HepG2 (cell line): Measurements from ENCODE around the gene MYBPC2. TPM values are rescaled to one million over a fixed set of nuclear protein-coding genes. Genes with fewer than 3 reads are reported as not detected.

Experiments used
- ATF2 ChIP-seq: sonication (generic); formaldehyde crosslinking; IDR thresholded peaks from 2 replicates; pipeline ENCODE4 v1.4.0; 2020; ENCODE audit warnings: missing genetic modification reagents
- CHD4 ChIP-seq: fragments of 200-600 bp; sonication (generic); IDR thresholded peaks from 2 replicates; pipeline ENCODE4 v1.7.0; 2017; ENCODE audit warnings: mild to moderate bottlenecking, low read length, borderline replicate concordance
- CTCF ChIP-seq: sonication (generic); formaldehyde crosslinking; IDR thresholded peaks from 2 replicates; pipeline ENCODE4 v1.5.0; 2020; ENCODE audit warnings: mild to moderate bottlenecking, missing genetic modification reagents, moderate library complexity
- FLYWCH1 ChIP-seq: sonication (generic); formaldehyde crosslinking; IDR thresholded peaks from 2 replicates; pipeline ENCODE4 v1.8.1; 2023; ENCODE audit warnings: mild to moderate bottlenecking, missing genetic modification reagents
- FOXC1 ChIP-seq: sonication (generic); formaldehyde crosslinking; IDR thresholded peaks from 2 replicates; pipeline ENCODE4 v1.8.0; 2022; ENCODE audit warnings: mild to moderate bottlenecking, missing genetic modification reagents, borderline replicate concordance
- ISL2 ChIP-seq: sonication (generic); formaldehyde crosslinking; IDR thresholded peaks from 2 replicates; pipeline ENCODE4 v1.5.0; 2020; ENCODE audit warnings: missing genetic modification reagents
- KDM3A ChIP-seq: IDR thresholded peaks from 2 replicates; pipeline ENCODE4 v1.6.1; 2018; ENCODE audit warnings: low read depth, missing compliant biosample characterization
- KLF15 ChIP-seq: sonication (generic); formaldehyde crosslinking; IDR thresholded peaks from 2 replicates; pipeline ENCODE4 v1.8.1; 2023; ENCODE audit warnings: borderline replicate concordance, mild to moderate bottlenecking, inconsistent platforms, missing genetic modification reagents, mixed read lengths
- MAFG ChIP-seq: sonication (generic); formaldehyde crosslinking; IDR thresholded peaks from 2 replicates; pipeline ENCODE4 v1.5.1; 2020; ENCODE audit warnings: mild to moderate bottlenecking, missing genetic modification reagents
- MEIS1 ChIP-seq: sonication (generic); formaldehyde crosslinking; IDR thresholded peaks from 2 replicates; pipeline ENCODE4 v1.9.0; 2021; ENCODE audit warnings: mild to moderate bottlenecking, missing genetic modification reagents, moderate library complexity, borderline replicate concordance
- NFE2L1 ChIP-seq: sonication (generic); formaldehyde crosslinking; IDR thresholded peaks from 2 replicates; pipeline ENCODE4 v1.4.0; 2020; ENCODE audit warnings: missing genetic modification reagents, mild to moderate bottlenecking, borderline replicate concordance
- NFKBIZ ChIP-seq: IDR thresholded peaks from 2 replicates; pipeline ENCODE4 v1.6.1; 2018; ENCODE audit warnings: missing genetic modification reagents, missing compliant biosample characterization
- NR0B2 ChIP-seq: sonication (generic); formaldehyde crosslinking; IDR thresholded peaks from 2 replicates; pipeline ENCODE4 v1.4.0; 2020; ENCODE audit warnings: mild to moderate bottlenecking, missing genetic modification reagents
- PBX3 ChIP-seq: sonication (generic); formaldehyde crosslinking; IDR thresholded peaks from 2 replicates; pipeline ENCODE4 v1.8.1; 2023; ENCODE audit warnings: missing genetic modification reagents, inconsistent platforms, borderline replicate concordance
- RAD21 ChIP-seq: fragments of 450-650 bp; formaldehyde crosslinking; IDR thresholded peaks from 2 replicates; pipeline ENCODE4 v1.5.0; 2020; ENCODE audit warnings: mild to moderate bottlenecking
- RBAK ChIP-seq: sonication (generic); formaldehyde crosslinking; IDR thresholded peaks from 2 replicates; pipeline ENCODE4 v1.5.1; 2020; ENCODE audit warnings: mild to moderate bottlenecking, missing genetic modification reagents
- RCOR2 ChIP-seq: IDR thresholded peaks from 2 replicates; pipeline ENCODE4 v1.6.1; 2016; ENCODE audit warnings: missing biosample characterization, missing genetic modification reagents
- SIX1 ChIP-seq: sonication (generic); formaldehyde crosslinking; IDR thresholded peaks from 2 replicates; pipeline ENCODE4 v1.4.0; 2020; ENCODE audit warnings: missing genetic modification reagents, borderline replicate concordance
- SRY ChIP-seq: sonication (generic); formaldehyde crosslinking; IDR thresholded peaks from 2 replicates; pipeline ENCODE4 v1.8.0; 2022; ENCODE audit warnings: mild to moderate bottlenecking, missing genetic modification reagents
- TEF ChIP-seq: sonication (generic); formaldehyde crosslinking; IDR thresholded peaks from 2 replicates; pipeline ENCODE4 v1.5.0; 2020; ENCODE audit warnings: missing genetic modification reagents
- TERF1 ChIP-seq: sonication (generic); formaldehyde crosslinking; IDR thresholded peaks from 2 replicates; pipeline ENCODE4 v1.8.0; 2022; ENCODE audit warnings: mild to moderate bottlenecking, missing genetic modification reagents, moderate library complexity
- TMF1 ChIP-seq: sonication (generic); formaldehyde crosslinking; IDR thresholded peaks from 2 replicates; pipeline ENCODE4 v1.8.1; 2022; ENCODE audit warnings: low read depth, missing genetic modification reagents
- ZFX ChIP-seq: sonication (generic); formaldehyde crosslinking; IDR thresholded peaks from 2 replicates; pipeline ENCODE4 v1.4.0; 2020; ENCODE audit warnings: mild to moderate bottlenecking, low read depth, missing genetic modification reagents, moderate library complexity
- ZNF33B ChIP-seq: sonication (generic); formaldehyde crosslinking; IDR thresholded peaks from 2 replicates; pipeline ENCODE4 v1.5.1; 2020; ENCODE audit warnings: mild to moderate bottlenecking, missing genetic modification reagents
- polyA plus RNA-seq, 8 experiments: library from polyadenylated mRNA; depleted of rRNA in 3 of 8; stranded (reverse) in 7 of 8; unstranded in 1 of 8; fragments of >200 nt; fragmentation: Illumina TruSeq in 4 of 8; extraction: Trizol in 4 of 8; gene quantifications; 2 replicates each; pipeline versions ENCODE4 v1.2.1 to v1.2.3, GENCODE V29; 2011 to 2016; ENCODE audit warnings: low read depth in 4 of 8, missing spikeins in 1 of 8, mixed read lengths in 1 of 8; ENCODE audit not compliant: insufficient read depth in 1 of 8
- total RNA-seq, 5 experiments: library from RNA; depleted of rRNA; stranded (reverse); fragments of >200 nt; fragmentation: Illumina TruSeq; extraction: Trizol; gene quantifications; 2 replicates each; pipeline ENCODE4 v1.2.3, GENCODE V29; 2016; ENCODE audit warnings: low read depth in 1 of 5

Gene MYBPC2
- total and polyA plus RNA-seq, 2 of the 13 experiments (the other 11 are each of a cell fraction or from before 2014, with no cell fraction given) = not detected

GRCh38 chr19:50461066-50461875, 28.6 kb downstream of the MYBPC2 start (continued):
- no peak for TF ChIP-seq SIX1
- 0 out of 2 replicates have a peak, but pooled peaks have one; percentile 31 for TF ChIP-seq RCOR2 (CRISPR knock-in tag)
- TF ChIP-seq TERF1 (CRISPR knock-in tag) = no peak
- TF ChIP-seq ATF2 (CRISPR knock-in tag) = no peak
- no peak for TF ChIP-seq RBAK (CRISPR knock-in tag)
- TF ChIP-seq KDM3A (CRISPR knock-in tag) = no peak
- no peak for TF ChIP-seq SRY
- no peak for TF ChIP-seq KLF15 (CRISPR knock-in tag)
- 0 out of 2 replicates have a peak, but pooled peaks have one; percentile 21 for TF ChIP-seq ZFX (CRISPR knock-in tag)
- no peak for TF ChIP-seq MAFG (CRISPR knock-in tag)
- no peak for TF ChIP-seq FOXC1
- peak; percentile 89 for TF ChIP-seq CTCF (CRISPR knock-in tag)
- no peak for TF ChIP-seq TMF1 (CRISPR knock-in tag)
- no peak for TF ChIP-seq NFKBIZ (CRISPR knock-in tag)
- TF ChIP-seq FLYWCH1 (CRISPR knock-in tag) = no peak
- no peak for TF ChIP-seq CHD4
- TF ChIP-seq ISL2 = no peak
- no peak for TF ChIP-seq NR0B2
- TF ChIP-seq TEF (CRISPR knock-in tag) = no peak
- no peak for TF ChIP-seq PBX3
- no peak for TF ChIP-seq ZNF33B
- TF ChIP-seq RAD21 (CRISPR knock-in tag) = peak; percentile 72
- no peak for TF ChIP-seq MEIS1 (CRISPR knock-in tag)
- TF ChIP-seq NFE2L1 (CRISPR knock-in tag) = no peak
